ENCODE data around the gene RAB38.

- TF ChIP-seq EZH2 (IDR thresholded peaks at IDR 0.05; ENCODE audit: low read length, unreplicated experiment) = no peak
- no peak for TF ChIP-seq CTCF (conservative IDR thresholded peaks at IDR 0.05; ENCODE audit: low read depth, low read length)
Observed at GRCh38 chr11:88181776-88182175, 6.5 kb upstream of the RAB38 start.
